CD8-positive, alpha-beta memory T cell (primary cell): Measurements from ENCODE around the gene VTI1A. TPM values are rescaled to one million over a fixed set of nuclear protein-coding genes. Genes with fewer than 3 reads are reported as not detected.

ENCODE experiments used
- CTCF ChIA-PET: fragments of 350-600 bp; sonication (Branson Sonifier 250); formaldehyde crosslinking; loops from one replicate; lab custom pipeline; 2021; ENCODE audit warnings: antibody characterized with exemption; lab: Charles Lee
- POLR2A ChIA-PET: fragments of 350-600 bp; sonication (Branson Sonifier 250); formaldehyde crosslinking; loops from one replicate; lab custom pipeline; 2021; ENCODE audit warnings: antibody characterized with exemption; lab: Charles Lee
- DNase-seq, 5 donors: peaks; one replicate each; pipeline versions ENCODE4 v3.0.0 to v3.0.0-alpha.2; 2020 to 2022; ENCODE audit warnings: mixed read lengths in 1 of 5
- H3K27ac ChIP-seq: one replicate; pipeline ENCODE4 v1.7.0; 2013; ENCODE audit warnings: low read depth, mild to moderate bottlenecking, low read length, moderate library complexity
- H3K27me3 ChIP-seq: 2 replicates; pipeline ENCODE4 v1.7.0; 2013; ENCODE audit warnings: low read length, mild to moderate bottlenecking; ENCODE audit not compliant: insufficient read depth, poor library complexity, severe bottlenecking
- H3K36me3 ChIP-seq: 2 replicates; pipeline ENCODE4 v1.7.0; 2013; ENCODE audit warnings: mild to moderate bottlenecking, low read length, moderate library complexity; ENCODE audit not compliant: insufficient read depth
- H3K4me1 ChIP-seq: 2 replicates; pipeline ENCODE4 v1.7.0; 2013; ENCODE audit warnings: mild to moderate bottlenecking, low read length, moderate library complexity; ENCODE audit not compliant: insufficient read depth
- H3K4me3 ChIP-seq: 2 replicates; pipeline ENCODE4 v1.7.0; 2013; ENCODE audit warnings: mild to moderate bottlenecking, low read length
- H3K9me3 ChIP-seq: 2 replicates; pipeline ENCODE4 v1.7.0; 2013; ENCODE audit warnings: mild to moderate bottlenecking, low read length
- H3K27ac Mint-ChIP-seq, 8 donors: one replicate each; pipeline ENCODE4 v1.8.0; 2020 to 2021; ENCODE audit warnings: mixed read lengths in 8 of 8, mild to moderate bottlenecking in 6 of 8, inconsistent platforms in 3 of 8, moderate library complexity in 3 of 8
- H3K27me3 Mint-ChIP-seq, 2 donors: one replicate each; pipeline ENCODE4 v1.8.0; 2020 to 2021; ENCODE audit warnings: mixed read lengths in 2 of 2, mild to moderate bottlenecking in 1 of 2, moderate library complexity in 1 of 2
- H3K36me3 Mint-ChIP-seq, 3 donors: one replicate each; pipeline ENCODE4 v1.8.0; 2020 to 2021; ENCODE audit warnings: mixed read lengths in 3 of 3, inconsistent platforms in 1 of 3, mild to moderate bottlenecking in 1 of 3
- H3K4me1 Mint-ChIP-seq, 3 donors: one replicate each; pipeline ENCODE4 v1.8.0; 2020 to 2021; ENCODE audit warnings: mixed read lengths in 3 of 3, inconsistent platforms in 1 of 3, mild to moderate bottlenecking in 1 of 3
- H3K4me3 Mint-ChIP-seq, 7 donors: one replicate each; pipeline ENCODE4 v1.8.0; 2020 to 2021; ENCODE audit warnings: mixed read lengths in 7 of 7, mild to moderate bottlenecking in 6 of 7, moderate library complexity in 4 of 7, inconsistent platforms in 2 of 7
- H3K9me3 Mint-ChIP-seq, 5 donors: one replicate each; pipeline ENCODE4 v1.8.0; 2020 to 2022; ENCODE audit warnings: mixed read lengths in 5 of 5, mild to moderate bottlenecking in 3 of 5, moderate library complexity in 2 of 5, inconsistent platforms in 1 of 5
- polyA plus RNA-seq: library from polyadenylated mRNA; unstranded; fragments of 300-500 nt; fragmentation: Illumina TruSeq; gene quantifications from one replicate; pipeline ENCODE4 v1.2.3, GENCODE V29; 2021
- total RNA-seq, 2 experiments: library from RNA; stranded (reverse); gene quantifications; one replicate each; pipeline ENCODE4 v1.2.3, GENCODE V29; 2021

The VTI1A gene
- total and polyA plus RNA-seq, 3 experiments from 2014 or later: 28.1 to 40.1 (median 38.2) TPM

- Mint-ChIP-seq H3K27me3 (no peaks in the 10 kb centered on the region), H3K36me3 (peaks cover 14 to 16% (median 15%) of the 10 kb centered on the region in 3 donors), H3K4me3 (no peak overlapping the region), H3K4me1 (no peaks in the 10 kb centered on the region), H3K27ac (no peak overlapping the region), H3K9me3 (no peaks in the 10 kb centered on the region)
- Histone ChIP-seq H3K36me3 (no peaks in the 10 kb centered on the region), H3K4me3 (no peak overlapping the region), H3K4me1 (no peaks in the 10 kb centered on the region), H3K27me3 (no peaks in the 10 kb centered on the region), H3K9me3 (no peaks in the 10 kb centered on the region), H3K27ac (no peak overlapping the region)
- DNase-seq: no peak
- ChIA-PET POLR2A (no interaction called here), CTCF (no interaction called here)
Measured at GRCh38 chr10:112701211-112701877, 254.3 kb downstream of the VTI1A start.

GRCh38 chr10:112701878-112702255 is 254.9 kb downstream of the VTI1A start:
- H3K27ac ChIP-seq: no peak overlapping the region
- H3K4me1 ChIP-seq: no peaks in the 10 kb centered on the region
- H3K9me3 ChIP-seq: no peaks in the 10 kb centered on the region
- ChIA-PET POLR2A (no interaction called here), CTCF (no interaction called here)
- Mint-ChIP-seq H3K27me3 (no peaks in the 10 kb centered on the region), H3K9me3 (no peaks in the 10 kb centered on the region), H3K27ac (no peak overlapping the region), H3K4me1 (peaks cover 0 to 4% (median 0%) of the 10 kb centered on the region in 3 donors), H3K36me3 (peaks cover 14 to 15% (median 15%) of the 10 kb centered on the region in 3 donors), H3K4me3 (no peak overlapping the region)
- H3K27me3 ChIP-seq: no peaks in the 10 kb centered on the region
- DNase-seq: no peak
- H3K36me3 ChIP-seq: no peaks in the 10 kb centered on the region
- H3K4me3 ChIP-seq: no peak overlapping the region

DNA sequence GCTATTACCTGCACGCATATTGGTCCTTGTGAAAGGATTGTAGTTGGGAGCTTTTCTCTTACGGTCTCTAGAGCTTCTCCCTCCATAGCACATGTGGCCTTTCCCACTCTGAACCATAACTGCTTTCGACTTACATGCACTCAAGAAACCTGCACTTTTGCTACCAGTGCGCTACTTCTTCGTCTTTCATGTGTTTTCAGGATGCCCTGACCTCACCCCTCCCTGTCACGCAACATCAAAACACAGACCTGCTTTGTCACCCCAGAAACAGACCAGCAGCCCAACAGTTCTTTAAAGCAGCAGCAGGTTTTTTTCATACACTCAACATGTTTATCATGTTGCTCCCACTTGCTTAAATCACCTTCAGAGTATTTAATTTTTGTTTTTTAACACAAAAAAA is 259.6 kb downstream of the VTI1A start:
- Mint-ChIP-seq H3K4me3 (no peak overlapping the region), H3K4me1 (peaks cover 0 to 4% (median 0%) of the 10 kb centered on the region in 3 donors), H3K9me3 (no peaks in the 10 kb centered on the region), H3K36me3 (peaks cover 11 to 16% (median 14%) of the 10 kb centered on the region in 3 donors), H3K27ac (no peak overlapping the region), H3K27me3 (no peaks in the 10 kb centered on the region)
- Histone ChIP-seq H3K36me3 (no peaks in the 10 kb centered on the region), H3K4me1 (no peaks in the 10 kb centered on the region), H3K27ac (no peak overlapping the region), H3K27me3 (no peaks in the 10 kb centered on the region), H3K9me3 (no peaks in the 10 kb centered on the region), H3K4me3 (no peak overlapping the region)
- ChIA-PET POLR2A (no interaction called here), CTCF (no interaction called here)
- no peak for DNase-seq

- Histone ChIP-seq H3K9me3 (no peaks in the 10 kb centered on the region), H3K4me3 (no peak overlapping the region), H3K27ac (no peak overlapping the region), H3K36me3 (no peaks in the 10 kb centered on the region), H3K4me1 (no peaks in the 10 kb centered on the region), H3K27me3 (no peaks in the 10 kb centered on the region)
- peaks cover 0 to 4% (median 0%) of the 10 kb centered on the region in 3 donors for H3K4me1 Mint-ChIP-seq
- H3K4me3 Mint-ChIP-seq: no peak overlapping the region
- no peaks in the 10 kb centered on the region for H3K27me3 Mint-ChIP-seq
- no peaks in the 10 kb centered on the region for H3K9me3 Mint-ChIP-seq
- ChIA-PET POLR2A (no interaction called here), CTCF (no interaction called here)
- no peak overlapping the region for H3K27ac Mint-ChIP-seq
- no peak for DNase-seq
- H3K36me3 Mint-ChIP-seq: peaks cover 9 to 21% (median 11%) of the 10 kb centered on the region in 3 donors
Measured at GRCh38 chr10:112708461-112708860, 261.4 kb downstream of the VTI1A start.

DNA sequence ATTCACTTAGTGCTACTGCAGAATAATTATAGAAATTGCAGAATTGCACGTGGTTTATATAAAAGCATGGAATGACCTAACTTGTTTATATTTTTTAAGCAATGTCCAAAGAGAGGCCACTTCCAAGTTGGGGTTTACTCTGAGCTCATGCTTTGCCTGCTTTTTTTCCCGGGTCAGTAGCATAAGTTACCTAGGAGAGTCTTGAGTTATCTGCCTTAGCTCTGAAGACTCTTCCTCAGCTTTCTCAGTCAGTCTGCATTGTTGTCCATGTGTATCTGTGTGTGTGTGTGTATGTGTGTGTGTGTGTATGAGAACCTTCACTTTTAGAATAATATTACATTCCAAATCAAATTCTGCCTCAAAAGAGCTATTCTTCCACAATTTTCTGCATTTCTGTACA is 263.5 kb downstream of the VTI1A start:
- peak overlapping the region in 1 of 8 donors; percentile 76 for H3K27ac Mint-ChIP-seq
- Histone ChIP-seq H3K4me1 (no peaks in the 10 kb centered on the region), H3K4me3 (no peak overlapping the region), H3K9me3 (no peaks in the 10 kb centered on the region), H3K36me3 (no peaks in the 10 kb centered on the region), H3K27ac (no peak overlapping the region), H3K27me3 (no peaks in the 10 kb centered on the region)
- no peaks in the 10 kb centered on the region for H3K9me3 Mint-ChIP-seq
- H3K4me1 Mint-ChIP-seq: peaks cover 0 to 4% (median 0%) of the 10 kb centered on the region in 3 donors
- POLR2A ChIA-PET: no interaction called here
- no peak overlapping the region for H3K4me3 Mint-ChIP-seq
- peaks cover 9 to 34% (median 20%) of the 10 kb centered on the region in 3 donors for H3K36me3 Mint-ChIP-seq
- CTCF ChIA-PET: interaction anchor here (1.5 kb wide), 1 partner anchor 13 kb away, joined by 5 read pairs; no protein-coding TSS in a partner anchor
- DNase-seq: no peak
- no peaks in the 10 kb centered on the region for H3K27me3 Mint-ChIP-seq

DNA sequence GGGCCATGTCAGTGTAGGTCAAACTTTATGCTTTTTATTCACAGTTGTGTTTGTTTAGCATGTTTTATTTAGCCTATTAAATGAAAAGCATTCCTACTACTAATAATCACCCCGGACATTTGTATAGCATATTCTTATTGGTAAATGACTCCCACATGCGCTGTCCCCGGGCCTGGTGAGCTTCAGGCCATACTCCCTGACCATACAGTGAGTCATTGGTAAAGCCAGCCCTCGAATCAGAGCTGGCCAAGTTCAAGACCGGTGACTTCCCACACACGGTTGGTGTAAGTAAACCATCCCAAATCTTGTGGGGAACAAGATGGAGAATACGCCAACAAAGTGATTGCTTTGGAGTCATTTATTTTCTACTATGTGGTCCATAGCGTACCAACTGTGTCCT is 264.4 kb downstream of the VTI1A start:
- H3K9me3 Mint-ChIP-seq: no peaks in the 10 kb centered on the region
- CTCF ChIA-PET: no interaction called here
- DNase-seq: no peak
- H3K36me3 Mint-ChIP-seq: peaks cover 12 to 37% (median 23%) of the 10 kb centered on the region in 3 donors
- H3K36me3 ChIP-seq: no peaks in the 10 kb centered on the region
- POLR2A ChIA-PET: no interaction called here
- H3K4me1 ChIP-seq: no peaks in the 10 kb centered on the region
- no peak overlapping the region for H3K4me3 Mint-ChIP-seq
- no peak overlapping the region for H3K4me3 ChIP-seq
- H3K27me3 Mint-ChIP-seq: no peaks in the 10 kb centered on the region
- no peak overlapping the region for H3K27ac Mint-ChIP-seq
- H3K27me3 ChIP-seq: no peaks in the 10 kb centered on the region
- H3K4me1 Mint-ChIP-seq: peaks cover 0 to 4% (median 0%) of the 10 kb centered on the region in 3 donors
- no peak overlapping the region for H3K27ac ChIP-seq
- no peaks in the 10 kb centered on the region for H3K9me3 ChIP-seq

DNA sequence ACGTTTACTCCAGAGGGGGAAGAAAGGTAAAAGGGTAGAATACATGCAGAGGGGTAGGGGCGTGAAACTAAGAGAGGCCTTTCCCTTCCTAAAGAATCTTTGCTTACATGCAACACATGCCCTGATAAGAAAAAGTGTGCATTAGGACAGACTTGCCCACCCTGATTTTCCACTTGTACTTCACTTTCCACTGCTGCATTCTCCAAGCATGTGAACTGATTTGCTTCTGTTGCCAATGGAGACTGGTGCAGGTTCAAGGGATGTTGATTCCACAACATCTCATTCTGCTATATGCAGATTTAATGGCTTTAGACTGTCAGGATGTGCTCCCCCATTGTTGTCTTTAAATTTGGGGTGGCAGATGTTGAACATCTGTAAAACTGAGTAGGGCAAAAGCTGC is 265.5 kb downstream of the VTI1A start:
- no peak for DNase-seq
- Mint-ChIP-seq H3K27me3 (no peaks in the 10 kb centered on the region), H3K27ac (peak overlapping the region in 1 of 8 donors; percentile 47), H3K9me3 (no peaks in the 10 kb centered on the region), H3K36me3 (peaks cover 12 to 38% (median 20%) of the 10 kb centered on the region in 3 donors), H3K4me3 (no peak overlapping the region), H3K4me1 (no peaks in the 10 kb centered on the region)
- Histone ChIP-seq H3K4me3 (no peak overlapping the region), H3K27me3 (no peaks in the 10 kb centered on the region), H3K36me3 (no peaks in the 10 kb centered on the region), H3K9me3 (no peaks in the 10 kb centered on the region), H3K27ac (no peak overlapping the region), H3K4me1 (no peaks in the 10 kb centered on the region)
- ChIA-PET CTCF (no interaction called here), POLR2A (no interaction called here)

- H3K36me3 Mint-ChIP-seq: peaks cover 12 to 38% (median 20%) of the 10 kb centered on the region in 3 donors
- no peaks in the 10 kb centered on the region for H3K27me3 Mint-ChIP-seq
- no peak overlapping the region for H3K4me3 Mint-ChIP-seq
- Histone ChIP-seq H3K4me3 (no peak overlapping the region), H3K27ac (no peak overlapping the region), H3K9me3 (no peaks in the 10 kb centered on the region), H3K36me3 (no peaks in the 10 kb centered on the region), H3K4me1 (no peaks in the 10 kb centered on the region), H3K27me3 (no peaks in the 10 kb centered on the region)
- POLR2A ChIA-PET: no interaction called here
- no peak for DNase-seq
- H3K9me3 Mint-ChIP-seq: no peaks in the 10 kb centered on the region
- H3K4me1 Mint-ChIP-seq: no peaks in the 10 kb centered on the region
- CTCF ChIA-PET: no interaction called here
- no peak overlapping the region for H3K27ac Mint-ChIP-seq
Measured at GRCh38 chr10:112713411-112713810, 266.4 kb downstream of the VTI1A start.
